Spleen (tissue), 7 donors: ENCODE results near the gene SDK1.

ENCODE experiments used
- POLR2AphosphoS5 ChIP-seq, 3 donors: sonication (generic); formaldehyde crosslinking; IDR thresholded peaks; one replicate each; pipeline ENCODE4 v1.5.1; 2017; ENCODE audit warnings: antibody characterized with exemption in 3 of 3
- TF ChIP-seq, protein P1 (sequence below), 11 experiments: fragments of 200-600 bp in 7 of 11; fragments of 450-650 bp in 4 of 11; sonication (generic) in 4 of 11; IDR thresholded peaks in 8 of 11; conservative IDR thresholded peaks in 3 of 11; 1 replicate in 7 of 11; 2 replicates in 4 of 11; pipeline versions ENCODE4 v1.4.0 to v1.8.0; 2016 to 2021; ENCODE audit warnings: antibody characterized with exemption in 11 of 11, inconsistent platforms in 4 of 11, mild to moderate bottlenecking in 1 of 11
- donor health status: DM: no; HTN: no; CAD: no; lungs with moderate emphysema.
- donor health status: DM: no; HTN: no; CAD: no.
- donor health status: DM: no; HTN: no; CAD: no.

GRCh38 chr7:3585826-3586225 lies 284.8 kb downstream of the SDK1 start:
- TF ChIP-seq, protein P1, sequence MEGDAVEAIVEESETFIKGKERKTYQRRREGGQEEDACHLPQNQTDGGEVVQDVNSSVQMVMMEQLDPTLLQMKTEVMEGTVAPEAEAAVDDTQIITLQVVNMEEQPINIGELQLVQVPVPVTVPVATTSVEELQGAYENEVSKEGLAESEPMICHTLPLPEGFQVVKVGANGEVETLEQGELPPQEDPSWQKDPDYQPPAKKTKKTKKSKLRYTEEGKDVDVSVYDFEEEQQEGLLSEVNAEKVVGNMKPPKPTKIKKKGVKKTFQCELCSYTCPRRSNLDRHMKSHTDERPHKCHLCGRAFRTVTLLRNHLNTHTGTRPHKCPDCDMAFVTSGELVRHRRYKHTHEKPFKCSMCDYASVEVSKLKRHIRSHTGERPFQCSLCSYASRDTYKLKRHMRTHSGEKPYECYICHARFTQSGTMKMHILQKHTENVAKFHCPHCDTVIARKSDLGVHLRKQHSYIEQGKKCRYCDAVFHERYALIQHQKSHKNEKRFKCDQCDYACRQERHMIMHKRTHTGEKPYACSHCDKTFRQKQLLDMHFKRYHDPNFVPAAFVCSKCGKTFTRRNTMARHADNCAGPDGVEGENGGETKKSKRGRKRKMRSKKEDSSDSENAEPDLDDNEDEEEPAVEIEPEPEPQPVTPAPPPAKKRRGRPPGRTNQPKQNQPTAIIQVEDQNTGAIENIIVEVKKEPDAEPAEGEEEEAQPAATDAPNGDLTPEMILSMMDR (IDR thresholded peaks at IDR 0.05 in 8 of 11, conservative IDR thresholded peaks at IDR 0.05 in 3 of 11) = no peak
- TF ChIP-seq POLR2AphosphoS5 (IDR thresholded peaks at IDR 0.05) = no peak
